Fibroblast of skin of back (primary cell): ENCODE results near the gene ESPNL.
"Not testable (repeated sequence)": the region's sequence is repeated elsewhere in the genome, so short reads cannot be mapped to it uniquely, and the experiment has no call there.

Experiments
- DNase-seq: peaks from one replicate; pipeline ENCODE4 v3.0.0-alpha.2; 2013

ESPNL gene

GRCh38 chr2:238159071-238159539, 59.0 kb downstream of the ESPNL start:
- no peak for DNase-seq

GRCh38 chr2:238159661-238160205, 59.6 kb downstream of the ESPNL start:
- DNase-seq = no peak

- DNase-seq = peak; percentile 29
Observed at GRCh38 chr2:238160206-238161129, 60.3 kb downstream of the ESPNL start.

DNA sequence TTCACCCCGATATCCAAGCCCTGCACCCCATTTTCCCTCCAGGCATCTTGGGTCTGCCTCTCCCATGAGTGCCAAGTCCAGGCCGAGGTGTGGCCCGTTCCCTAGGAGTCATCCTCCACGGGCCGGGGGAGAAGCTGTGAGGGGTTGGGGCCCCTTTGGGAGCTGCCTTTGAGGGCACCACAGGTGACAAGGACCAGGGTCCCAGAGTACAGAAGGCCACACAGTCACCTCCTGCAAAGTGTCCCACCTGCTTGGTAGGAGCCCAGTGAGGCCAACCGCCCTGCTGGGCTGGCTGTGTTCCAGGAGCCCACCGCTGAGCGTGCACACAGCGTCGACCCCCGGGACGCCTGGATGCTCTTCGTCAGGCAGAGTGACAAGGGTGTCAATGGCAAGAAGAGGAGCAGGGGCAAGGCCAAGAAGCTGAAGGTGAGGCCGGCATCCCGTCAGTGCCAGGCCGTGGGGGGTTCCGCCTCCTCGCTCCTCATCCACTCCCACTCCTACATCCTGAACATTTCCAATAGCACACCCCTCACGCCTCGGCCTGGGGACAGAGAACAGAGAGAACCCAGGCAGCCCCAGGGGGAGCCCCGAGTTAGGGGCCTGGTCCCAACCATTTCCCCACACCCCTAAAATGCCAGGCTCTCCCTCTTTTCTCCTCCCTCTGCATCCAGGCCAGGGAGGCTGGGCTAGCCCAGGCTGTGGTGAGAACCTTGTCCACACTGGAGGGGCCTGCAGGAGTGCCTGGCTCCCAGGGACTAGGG, 61.3 kb downstream of the ESPNL start:
- DNase-seq = no peak

- DNase-seq = no peak
Observed at GRCh38 chr2:238162251-238162845, 62.2 kb downstream of the ESPNL start.

- DNase-seq = peak; percentile 72
Observed at GRCh38 chr2:238162846-238163441, 62.8 kb downstream of the ESPNL start.

- DNase-seq = no peak
Observed at GRCh38 chr2:238163481-238164198, 63.5 kb downstream of the ESPNL start.

- no peak for DNase-seq
Observed at GRCh38 chr2:238164906-238165287, 64.8 kb downstream of the ESPNL start.

DNA sequence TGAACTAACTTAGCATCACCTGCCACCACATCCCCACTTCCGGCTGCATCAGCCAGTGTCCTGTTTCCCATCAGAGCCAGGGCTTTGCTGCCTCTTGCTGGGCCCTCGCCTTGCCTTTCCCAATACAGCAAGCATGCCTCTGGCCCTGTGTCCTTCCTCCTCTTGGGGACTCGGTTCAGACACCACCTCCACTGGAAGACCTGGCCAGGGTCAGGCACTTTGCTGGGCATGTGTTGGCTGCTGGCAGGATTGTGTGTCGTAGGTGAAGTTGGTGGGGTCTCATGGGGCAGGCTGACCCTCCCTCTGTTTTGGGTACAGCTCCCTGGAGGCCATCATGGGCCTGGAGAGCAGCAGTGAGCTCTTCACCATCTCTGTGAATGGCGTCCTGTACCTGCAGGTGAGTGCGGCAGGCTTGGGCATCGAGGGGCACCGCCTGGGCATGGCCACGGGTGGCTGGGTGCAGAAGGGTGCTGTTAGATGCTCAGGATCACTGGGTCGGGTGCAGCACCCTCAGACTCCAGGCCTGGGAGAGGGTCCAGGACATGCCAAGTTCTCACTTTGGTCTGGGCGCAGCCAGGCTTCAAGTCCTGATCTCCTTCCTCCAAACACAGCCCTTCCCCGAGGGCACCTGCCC, 65.3 kb downstream of the ESPNL start:
- DNase-seq = no peak

- no peak for DNase-seq
Observed at GRCh38 chr2:238166391-238167343, 66.5 kb downstream of the ESPNL start.

DNA sequence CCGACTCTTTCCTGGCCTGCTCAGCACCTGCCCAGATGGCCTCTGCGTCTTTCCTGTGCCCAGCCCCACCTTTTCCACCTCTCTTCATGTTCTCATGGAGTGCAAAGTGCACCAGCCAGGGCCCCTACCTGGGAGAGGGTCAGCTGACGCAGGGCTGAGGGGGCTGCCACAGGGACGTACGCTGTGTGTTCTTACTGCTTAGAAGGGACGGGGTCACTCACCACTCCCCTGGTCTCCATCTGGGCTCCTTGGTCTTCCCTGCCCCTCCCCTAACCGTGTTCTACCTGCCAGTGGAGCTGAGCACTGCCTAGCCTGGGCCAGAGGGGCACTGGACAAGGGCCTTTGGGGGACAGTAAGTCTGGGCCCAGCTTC, 67.2 kb downstream of the ESPNL start:
- DNase-seq = no peak

GRCh38 chr2:238167761-238168160, 67.6 kb downstream of the ESPNL start:
- peak; percentile 39 for DNase-seq

GRCh38 chr2:238168196-238169047, 68.3 kb downstream of the ESPNL start:
- no peak for DNase-seq

DNA sequence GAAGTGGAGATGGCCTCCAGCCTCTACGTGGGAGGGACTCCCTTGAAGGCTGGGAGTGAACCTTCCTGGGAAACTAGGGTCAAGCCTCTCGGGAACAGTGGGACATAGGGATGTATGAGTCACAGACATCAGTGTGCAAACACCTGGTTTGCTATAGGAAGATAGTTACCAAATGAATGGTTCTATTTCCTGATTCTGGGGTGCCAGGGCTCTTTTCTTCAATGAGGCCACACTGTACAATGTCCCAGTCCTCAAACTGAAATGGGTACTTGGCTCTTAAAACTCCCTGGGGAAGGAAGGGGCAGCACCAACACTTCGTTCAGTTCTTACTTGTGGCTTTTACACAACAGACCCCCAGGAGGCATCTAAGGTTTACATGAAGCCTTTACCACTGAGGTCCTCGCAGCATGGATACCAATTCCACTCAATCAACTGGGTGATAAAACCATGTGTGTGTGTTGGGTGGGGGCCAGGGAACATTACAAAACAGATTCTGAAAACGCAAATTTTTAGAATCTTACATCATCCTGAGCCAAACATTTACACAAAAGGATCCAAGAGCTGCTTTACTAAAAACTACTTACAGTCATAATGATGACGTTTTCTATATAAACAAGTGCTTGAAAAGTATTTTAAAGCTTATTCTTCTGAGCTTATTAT, 69.0 kb downstream of the ESPNL start:
- DNase-seq = peak; percentile 95

GRCh38 chr2:238169708-238170251, 69.6 kb downstream of the ESPNL start:
- peak; percentile 99 for DNase-seq

DNA sequence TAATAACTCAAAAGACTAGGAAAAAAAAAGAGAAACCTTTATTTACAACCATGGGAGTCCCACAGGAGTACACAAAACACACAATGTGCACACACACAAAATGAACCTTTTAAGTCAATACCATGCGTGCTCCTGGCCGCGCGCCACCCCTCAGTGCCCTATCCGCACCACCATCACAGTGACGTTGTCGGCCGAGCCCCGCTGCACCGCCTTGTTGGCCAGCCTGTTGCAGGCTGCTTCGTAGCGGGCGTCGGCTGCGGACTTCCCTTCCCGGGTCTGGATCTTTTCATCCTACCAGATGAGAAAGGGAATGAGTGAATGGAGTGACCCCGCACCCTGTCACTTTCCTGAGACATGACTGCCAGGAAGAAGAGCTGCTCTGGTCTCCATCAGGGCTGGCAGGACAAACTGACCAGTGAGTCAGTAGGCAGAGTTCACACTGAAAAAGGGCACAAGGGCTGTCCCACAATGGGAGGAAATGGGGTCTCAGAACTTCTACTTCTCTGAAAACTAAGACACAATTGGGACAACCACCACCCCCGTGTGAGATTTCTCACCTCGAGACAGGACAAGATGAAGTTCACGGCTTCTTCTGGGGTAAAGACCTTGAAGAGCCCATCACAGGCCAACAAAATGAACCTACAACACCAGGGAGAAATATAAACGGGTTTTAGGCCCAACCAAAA, 70.4 kb downstream of the ESPNL start:
- no peak for DNase-seq

GRCh38 chr2:238171072-238171431, 70.9 kb downstream of the ESPNL start:
- not testable (repeated sequence) for DNase-seq
